ENCODE data around the gene ZBTB8B.

DNA sequence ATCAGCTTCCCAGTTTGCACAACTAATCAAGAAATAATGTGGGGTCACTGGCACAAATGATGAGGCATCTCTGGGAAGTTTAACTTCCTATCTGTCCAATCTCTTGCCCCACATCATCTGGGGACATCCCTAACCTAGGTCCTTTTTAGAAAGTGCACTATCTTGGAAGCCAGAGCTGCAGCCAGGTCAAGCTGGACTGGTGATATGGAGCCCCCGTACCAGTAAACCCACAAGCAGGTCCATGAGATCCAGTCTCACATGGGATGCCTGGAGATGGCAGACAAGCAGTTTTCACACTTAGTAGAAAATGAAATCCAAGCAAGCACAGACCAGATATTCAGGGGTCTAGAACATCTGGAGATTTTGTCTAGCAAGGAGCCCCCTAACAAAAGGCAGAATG, 43.1 kb upstream of the ZBTB8B start:
- TF ChIP-seq RAD21 (IDR thresholded peaks at IDR 0.05; ENCODE audit: insufficient read depth, low read depth, low read length): no peak
- TF ChIP-seq CTCF (IDR thresholded peaks at IDR 0.05 in 2 of 3, conservative IDR thresholded peaks at IDR 0.05 in 1 of 3; ENCODE audit: control insufficient read depth in 2 of 3, extremely low read depth in 1 of 3, insufficient read depth in 1 of 3, low read depth in 3 of 3, low read length in 3 of 3): no peak
- no peak for TF ChIP-seq MEF2A (IDR thresholded peaks at IDR 0.05; ENCODE audit: insufficient read depth, low read depth, low read length)
- no peak for TF ChIP-seq CREB1 (IDR thresholded peaks at IDR 0.05; ENCODE audit: low read depth)
- no peak for TF ChIP-seq CBX5 (IDR thresholded peaks at IDR 0.05; ENCODE audit: low read depth)
- TF ChIP-seq EZH2 (IDR thresholded peaks at IDR 0.05; ENCODE audit: borderline replicate concordance, control insufficient read depth, low read depth, low read length): no peak
- TF ChIP-seq, protein P1, sequence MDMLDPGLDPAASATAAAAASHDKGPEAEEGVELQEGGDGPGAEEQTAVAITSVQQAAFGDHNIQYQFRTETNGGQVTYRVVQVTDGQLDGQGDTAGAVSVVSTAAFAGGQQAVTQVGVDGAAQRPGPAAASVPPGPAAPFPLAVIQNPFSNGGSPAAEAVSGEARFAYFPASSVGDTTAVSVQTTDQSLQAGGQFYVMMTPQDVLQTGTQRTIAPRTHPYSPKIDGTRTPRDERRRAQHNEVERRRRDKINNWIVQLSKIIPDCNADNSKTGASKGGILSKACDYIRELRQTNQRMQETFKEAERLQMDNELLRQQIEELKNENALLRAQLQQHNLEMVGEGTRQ (IDR thresholded peaks at IDR 0.05; ENCODE audit: borderline replicate concordance, low read depth, low read length): no peak
- TF ChIP-seq, protein P2, sequence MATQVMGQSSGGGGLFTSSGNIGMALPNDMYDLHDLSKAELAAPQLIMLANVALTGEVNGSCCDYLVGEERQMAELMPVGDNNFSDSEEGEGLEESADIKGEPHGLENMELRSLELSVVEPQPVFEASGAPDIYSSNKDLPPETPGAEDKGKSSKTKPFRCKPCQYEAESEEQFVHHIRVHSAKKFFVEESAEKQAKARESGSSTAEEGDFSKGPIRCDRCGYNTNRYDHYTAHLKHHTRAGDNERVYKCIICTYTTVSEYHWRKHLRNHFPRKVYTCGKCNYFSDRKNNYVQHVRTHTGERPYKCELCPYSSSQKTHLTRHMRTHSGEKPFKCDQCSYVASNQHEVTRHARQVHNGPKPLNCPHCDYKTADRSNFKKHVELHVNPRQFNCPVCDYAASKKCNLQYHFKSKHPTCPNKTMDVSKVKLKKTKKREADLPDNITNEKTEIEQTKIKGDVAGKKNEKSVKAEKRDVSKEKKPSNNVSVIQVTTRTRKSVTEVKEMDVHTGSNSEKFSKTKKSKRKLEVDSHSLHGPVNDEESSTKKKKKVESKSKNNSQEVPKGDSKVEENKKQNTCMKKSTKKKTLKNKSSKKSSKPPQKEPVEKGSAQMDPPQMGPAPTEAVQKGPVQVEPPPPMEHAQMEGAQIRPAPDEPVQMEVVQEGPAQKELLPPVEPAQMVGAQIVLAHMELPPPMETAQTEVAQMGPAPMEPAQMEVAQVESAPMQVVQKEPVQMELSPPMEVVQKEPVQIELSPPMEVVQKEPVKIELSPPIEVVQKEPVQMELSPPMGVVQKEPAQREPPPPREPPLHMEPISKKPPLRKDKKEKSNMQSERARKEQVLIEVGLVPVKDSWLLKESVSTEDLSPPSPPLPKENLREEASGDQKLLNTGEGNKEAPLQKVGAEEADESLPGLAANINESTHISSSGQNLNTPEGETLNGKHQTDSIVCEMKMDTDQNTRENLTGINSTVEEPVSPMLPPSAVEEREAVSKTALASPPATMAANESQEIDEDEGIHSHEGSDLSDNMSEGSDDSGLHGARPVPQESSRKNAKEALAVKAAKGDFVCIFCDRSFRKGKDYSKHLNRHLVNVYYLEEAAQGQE (IDR thresholded peaks at IDR 0.05; ENCODE audit: low read depth, low read length): no peak
- TF ChIP-seq EGR1 (IDR thresholded peaks at IDR 0.05; ENCODE audit: borderline replicate concordance in 1 of 2, low read depth in 2 of 2, low read length in 2 of 2): no peak
